ENCODE data around the gene ZNHIT6. TPM values are rescaled to one million over a fixed set of nuclear protein-coding genes. Genes with fewer than 3 reads are reported as not detected.

The ZNHIT6 gene
- polyA plus RNA-seq, 3 donors, result 1.7 to 3.2 (median 2.0) TPM

DNA sequence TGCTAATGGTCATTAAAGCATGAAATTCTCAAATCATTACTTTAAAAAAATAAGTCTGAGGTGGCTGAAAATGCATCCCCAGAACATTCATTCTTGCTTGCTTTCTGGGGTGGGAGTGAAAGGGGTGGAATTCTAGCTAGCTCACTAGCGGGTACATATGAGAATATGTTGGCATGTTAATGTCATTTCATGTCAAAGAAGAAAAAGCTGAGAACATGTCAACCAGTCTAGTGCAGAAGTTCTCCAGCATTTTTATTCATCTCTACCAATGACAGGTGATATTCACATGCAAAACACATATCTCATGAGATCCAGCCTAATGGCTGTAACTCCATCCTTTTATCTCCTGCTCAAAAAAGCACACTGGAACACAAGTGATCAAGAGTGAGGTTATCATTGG is 49.1 kb downstream of the ZNHIT6 start:
- H4K20me1 ChIP-seq (ENCODE audit: insufficient read depth, low read length), result no peaks in the 10 kb centered on the region
- H3K9me3 ChIP-seq (replicated peaks in 1 of 2; ENCODE audit: control insufficient read depth in 1 of 2, insufficient read depth in 1 of 2, low read length in 2 of 2), result no peaks in the 10 kb centered on the region
- no peak overlapping the region for H3K4me3 Mint-ChIP-seq
- H3K27ac ChIP-seq (ENCODE audit: low read depth in 1 of 2, low read length in 2 of 2), result no peak overlapping the region
- no peak for DNase-seq
- no peak overlapping the region for H3K27ac Mint-ChIP-seq
- H3K27me3 Mint-ChIP-seq (ENCODE audit: low read depth in 3 of 3), result no peaks in the 10 kb centered on the region
- H3K79me2 ChIP-seq (ENCODE audit: insufficient read depth, low read length), result no peaks in the 10 kb centered on the region
- H3K4me1 Mint-ChIP-seq, result no peaks in the 10 kb centered on the region
- H3K4me2 ChIP-seq (replicated peaks; ENCODE audit: extremely low read depth, low read length, poor library complexity, severe bottlenecking), result no peak overlapping the region
- no peak overlapping the region for H3K9ac ChIP-seq (ENCODE audit: insufficient read depth, low read length, poor library complexity, severe bottlenecking)
- no peak overlapping the region for H3K4me3 ChIP-seq (replicated peaks in 1 of 3; ENCODE audit: low read depth in 2 of 3, low read length in 3 of 3)
- H3K4me1 ChIP-seq (ENCODE audit: control insufficient read depth in 1 of 2, insufficient read depth in 2 of 2, low read length in 2 of 2), result no peaks in the 10 kb centered on the region
- intact Hi-C loops (cut with micrococcal nuclease), result no loop called here
- WGBS (ENCODE audit: insufficient coverage), result no CpG with 5 or more reads among the region's 1 CpG
- H2AFZ ChIP-seq (ENCODE audit: insufficient read depth, low read depth, low read length, poor library complexity, severe bottlenecking), result no peak overlapping the region
- no peaks in the 10 kb centered on the region for H3K27me3 ChIP-seq (ENCODE audit: control insufficient read depth in 2 of 2, insufficient read depth in 2 of 2, low read length in 2 of 2)
- peaks cover 5 to 46% of the 10 kb centered on the region in 2 donors for H3K36me3 ChIP-seq (replicated peaks in 1 of 2; ENCODE audit: control insufficient read depth in 1 of 2, insufficient read depth in 2 of 2, low read length in 2 of 2)
- peaks cover 22 to 31% of the 10 kb centered on the region in 2 donors for H3K36me3 Mint-ChIP-seq
- H3K9me3 Mint-ChIP-seq, result no peaks in the 10 kb centered on the region
- TF ChIP-seq CTCF (IDR thresholded peaks at IDR 0.05), result no peak

DNA sequence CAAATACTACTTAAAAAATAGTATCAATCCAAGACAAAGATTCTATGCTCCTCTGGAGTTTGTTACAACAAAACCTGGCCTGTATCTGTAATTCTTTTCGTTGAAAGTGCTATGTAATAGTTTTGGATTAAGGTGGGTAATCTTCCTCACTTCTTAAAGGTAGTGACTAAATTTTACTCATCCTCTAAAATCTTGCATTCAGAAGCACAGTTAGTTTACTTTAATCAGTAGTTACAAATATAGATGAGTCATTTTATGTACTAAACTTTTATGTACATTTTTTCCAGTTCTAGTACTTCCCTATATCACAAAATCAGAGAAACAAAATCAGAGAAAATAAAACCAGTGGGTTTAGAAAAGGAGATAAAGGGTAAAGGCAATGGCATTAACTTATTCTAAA is 51.3 kb downstream of the ZNHIT6 start:
- TF ChIP-seq CTCF (IDR thresholded peaks at IDR 0.05), result no peak
- Mint-ChIP-seq H3K27me3 (ENCODE audit: low read depth in 3 of 3) (no peaks in the 10 kb centered on the region), H3K4me1 (no peaks in the 10 kb centered on the region), H3K9me3 (peaks cover 0 to 4% (median 0%) of the 10 kb centered on the region in 7 donors), H3K4me3 (no peak overlapping the region), H3K36me3 (peaks cover 35 to 44% of the 10 kb centered on the region in 2 donors), H3K27ac (no peak overlapping the region)
- no peaks in the 10 kb centered on the region for H3K79me2 ChIP-seq (ENCODE audit: insufficient read depth, low read length)
- no peak overlapping the region for H3K27ac ChIP-seq (ENCODE audit: low read depth in 1 of 2, low read length in 2 of 2)
- H3K9ac ChIP-seq (ENCODE audit: insufficient read depth, low read length, poor library complexity, severe bottlenecking), result no peak overlapping the region
- H4K20me1 ChIP-seq (ENCODE audit: insufficient read depth, low read length), result no peaks in the 10 kb centered on the region
- no peaks in the 10 kb centered on the region for H3K27me3 ChIP-seq (ENCODE audit: control insufficient read depth in 2 of 2, insufficient read depth in 2 of 2, low read length in 2 of 2)
- H3K36me3 ChIP-seq (replicated peaks in 1 of 2; ENCODE audit: control insufficient read depth in 1 of 2, insufficient read depth in 2 of 2, low read length in 2 of 2), result peaks cover 19 to 54% of the 10 kb centered on the region in 2 donors
- no peak overlapping the region for H2AFZ ChIP-seq (ENCODE audit: insufficient read depth, low read depth, low read length, poor library complexity, severe bottlenecking)
- no peak overlapping the region for H3K4me2 ChIP-seq (replicated peaks; ENCODE audit: extremely low read depth, low read length, poor library complexity, severe bottlenecking)
- no peaks in the 10 kb centered on the region for H3K4me1 ChIP-seq (ENCODE audit: control insufficient read depth in 1 of 2, insufficient read depth in 2 of 2, low read length in 2 of 2)
- no CpG with 5 or more reads among the region's 1 CpG for WGBS (ENCODE audit: insufficient coverage)
- no peaks in the 10 kb centered on the region for H3K9me3 ChIP-seq (replicated peaks in 1 of 2; ENCODE audit: control insufficient read depth in 1 of 2, insufficient read depth in 1 of 2, low read length in 2 of 2)
- intact Hi-C loops (cut with micrococcal nuclease), result no loop called here
- H3K4me3 ChIP-seq (replicated peaks in 1 of 3; ENCODE audit: low read depth in 2 of 3, low read length in 3 of 3), result no peak overlapping the region
- no peak for DNase-seq

Measured in CD14-positive monocyte (primary cell).